K562 (cell line): ENCODE results near the gene RNF151. TPM values are rescaled to one million over a fixed set of nuclear protein-coding genes. Genes with fewer than 3 reads are reported as not detected.

Experiments used
- ATF7 ChIP-seq: fragments of 450-650 bp; IDR thresholded peaks from 2 replicates; pipeline ENCODE4 v1.7.1; 2014; ENCODE audit warnings: mild to moderate bottlenecking, moderate library complexity
- BRCA1 ChIP-seq, 2 experiments: fragments of 450-650 bp in 1 of 2; sonication (generic) in 1 of 2; formaldehyde crosslinking in 1 of 2; IDR thresholded peaks; 2 replicates each; pipeline versions ENCODE4 v1.5.0 to v1.6.1; 2017 to 2020; ENCODE audit warnings: mild to moderate bottlenecking in 1 of 2, missing genetic modification reagents in 1 of 2
- ELF1 ChIP-seq: fragments of 200-800 bp; sonication (Bioruptor generic); IDR thresholded peaks from 2 replicates; pipeline ENCODE4 v1.6.1; 2016; ENCODE audit warnings: missing genetic modification characterization, missing compliant biosample characterization
- FOS ChIP-seq: IDR thresholded peaks from 3 replicates; pipeline ENCODE4 v1.6.1; 2011; ENCODE audit not compliant: insufficient read length; ENCODE audit errors: extremely low read depth
- FOXK1 ChIP-seq: sonication (generic); formaldehyde crosslinking; IDR thresholded peaks from 2 replicates; pipeline ENCODE4 v1.8.0; 2022; ENCODE audit warnings: missing genetic modification reagents, mild to moderate bottlenecking, borderline replicate concordance
- HEY1 ChIP-seq: fragments of 250-450 bp; sonication (Bioruptor Pico); IDR thresholded peaks from 2 replicates; pipeline ENCODE4 v1.5.0; 2020; ENCODE audit warnings: mild to moderate bottlenecking, moderate library complexity, borderline replicate concordance
- ILF3 ChIP-seq: fragments of 450-650 bp; IDR thresholded peaks from 2 replicates; pipeline ENCODE4 v1.6.1; 2018; ENCODE audit warnings: antibody characterized with exemption, mild to moderate bottlenecking, moderate library complexity, borderline replicate concordance
- LCOR ChIP-seq: sonication (generic); formaldehyde crosslinking; IDR thresholded peaks from 2 replicates; pipeline ENCODE4 v1.8.0; 2022; ENCODE audit warnings: mild to moderate bottlenecking, missing genetic modification reagents
- MCM3 ChIP-seq: fragments of 450-650 bp; IDR thresholded peaks from 2 replicates; pipeline ENCODE4 v1.6.1; 2016
- PURB ChIP-seq: sonication (generic); formaldehyde crosslinking; IDR thresholded peaks from 2 replicates; pipeline ENCODE4 v1.9.0; 2021; ENCODE audit warnings: low read depth, mild to moderate bottlenecking, missing genetic modification reagents
- RBM14 ChIP-seq: fragments of 200-400 bp; formaldehyde crosslinking; IDR thresholded peaks from 2 replicates; pipeline ENCODE4 v1.6.1; 2018; ENCODE audit warnings: low read depth, mild to moderate bottlenecking, low read length, moderate library complexity, borderline replicate concordance; ENCODE audit not compliant: insufficient read depth
- RBM25 ChIP-seq: fragments of 200-400 bp; formaldehyde crosslinking; IDR thresholded peaks from 2 replicates; pipeline ENCODE4 v1.6.1; 2018; ENCODE audit warnings: low read length, low read depth, moderate library complexity; ENCODE audit not compliant: severe bottlenecking
- STAG1 ChIP-seq: sonication (generic); formaldehyde crosslinking; IDR thresholded peaks from 2 replicates; pipeline ENCODE4 v1.5.0; 2020; ENCODE audit warnings: missing genetic modification reagents, borderline replicate concordance
- XRCC3 ChIP-seq: fragments of 450-650 bp; IDR thresholded peaks from 2 replicates; pipeline ENCODE4 v1.6.1; 2017; ENCODE audit warnings: mild to moderate bottlenecking, moderate library complexity
- ZKSCAN1 ChIP-seq: fragments of 150-350 bp; IDR thresholded peaks from 2 replicates; pipeline ENCODE4 v1.6.1; 2016; ENCODE audit warnings: low read depth, low read length
- ZNF41 ChIP-seq: fragments of 250-450 bp; sonication (Bioruptor Pico); conservative IDR thresholded peaks from 2 replicates; pipeline ENCODE4 v1.4.0; 2020; ENCODE audit warnings: mild to moderate bottlenecking
- ZNF830 ChIP-seq: fragments of 250-450 bp; sonication (Bioruptor Pico); IDR thresholded peaks from 2 replicates; pipeline ENCODE4 v1.5.0; 2021; ENCODE audit warnings: mild to moderate bottlenecking
- polyA plus RNA-seq, 8 experiments: library from polyadenylated mRNA; depleted of rRNA in 4 of 8; stranded (reverse) in 5 of 8; unstranded in 3 of 8; fragments of >200 nt; fragmentation: Nextera tagmentation in 2 of 8; fragmentation: Illumina TruSeq in 1 of 8; extraction: Ambion mirVana in 2 of 8; extraction: Trizol in 1 of 8; gene quantifications; 2 replicates each; pipeline versions ENCODE4 v1.2.1 to v1.2.3, GENCODE V29; 2011 to 2014; ENCODE audit warnings: inconsistent platforms in 1 of 8, missing spikeins in 1 of 8
- total RNA-seq, 7 experiments: library from RNA; depleted of rRNA in 6 of 7; stranded (reverse); fragments of >200 nt in 6 of 7; fragmentation: Illumina TruSeq in 2 of 7; extraction: Trizol in 2 of 7; gene quantifications; 2 replicates each; pipeline versions ENCODE4 v1.2.1 to v1.2.3, GENCODE V29; 2011 to 2021; ENCODE audit warnings: low replicate concordance in 1 of 7
- TF ChIP-seq, protein P1 (sequence below): fragments of 450-650 bp; conservative IDR thresholded peaks from 2 replicates; pipeline ENCODE4 v1.6.1; 2016; ENCODE audit warnings: missing genetic modification characterization, low read depth, mild to moderate bottlenecking, control low read depth, missing compliant biosample characterization
- TF ChIP-seq, protein P2 (sequence below), 2 experiments: fragments of 450-650 bp; IDR thresholded peaks; 2 replicates each; pipeline ENCODE4 v1.6.1; 2016; ENCODE audit warnings: mild to moderate bottlenecking in 2 of 2, borderline replicate concordance in 1 of 2, low read depth in 1 of 2, moderate library complexity in 1 of 2

The RNF151 gene
- total and polyA plus RNA-seq, 9 of the 15 experiments (the other 6 are each of a cell fraction or from before 2014, with no cell fraction given) = not detected

GRCh38 chr16:1942047-1942809 is 24.4 kb upstream of the RNF151 start (continued):
- TF ChIP-seq, protein P1, sequence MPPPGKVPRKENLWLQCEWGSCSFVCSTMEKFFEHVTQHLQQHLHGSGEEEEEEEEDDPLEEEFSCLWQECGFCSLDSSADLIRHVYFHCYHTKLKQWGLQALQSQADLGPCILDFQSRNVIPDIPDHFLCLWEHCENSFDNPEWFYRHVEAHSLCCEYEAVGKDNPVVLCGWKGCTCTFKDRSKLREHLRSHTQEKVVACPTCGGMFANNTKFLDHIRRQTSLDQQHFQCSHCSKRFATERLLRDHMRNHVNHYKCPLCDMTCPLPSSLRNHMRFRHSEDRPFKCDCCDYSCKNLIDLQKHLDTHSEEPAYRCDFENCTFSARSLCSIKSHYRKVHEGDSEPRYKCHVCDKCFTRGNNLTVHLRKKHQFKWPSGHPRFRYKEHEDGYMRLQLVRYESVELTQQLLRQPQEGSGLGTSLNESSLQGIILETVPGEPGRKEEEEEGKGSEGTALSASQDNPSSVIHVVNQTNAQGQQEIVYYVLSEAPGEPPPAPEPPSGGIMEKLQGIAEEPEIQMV = no peak
- TF ChIP-seq STAG1 (CRISPR knock-in tag) = 0 out of 2 replicates have a peak, but pooled peaks have one; percentile 16
- TF ChIP-seq RBM14 = no peak
- TF ChIP-seq ZNF830 (CRISPR knock-in tag) = no peak
- TF ChIP-seq PURB (CRISPR knock-in tag) = no peak
- TF ChIP-seq BRCA1 (IDR thresholded peaks at IDR 0.05) = no peak
- no peak for TF ChIP-seq BRCA1 (CRISPR knock-in tag; IDR thresholded peaks at IDR 0.05)
- TF ChIP-seq, protein P2, sequence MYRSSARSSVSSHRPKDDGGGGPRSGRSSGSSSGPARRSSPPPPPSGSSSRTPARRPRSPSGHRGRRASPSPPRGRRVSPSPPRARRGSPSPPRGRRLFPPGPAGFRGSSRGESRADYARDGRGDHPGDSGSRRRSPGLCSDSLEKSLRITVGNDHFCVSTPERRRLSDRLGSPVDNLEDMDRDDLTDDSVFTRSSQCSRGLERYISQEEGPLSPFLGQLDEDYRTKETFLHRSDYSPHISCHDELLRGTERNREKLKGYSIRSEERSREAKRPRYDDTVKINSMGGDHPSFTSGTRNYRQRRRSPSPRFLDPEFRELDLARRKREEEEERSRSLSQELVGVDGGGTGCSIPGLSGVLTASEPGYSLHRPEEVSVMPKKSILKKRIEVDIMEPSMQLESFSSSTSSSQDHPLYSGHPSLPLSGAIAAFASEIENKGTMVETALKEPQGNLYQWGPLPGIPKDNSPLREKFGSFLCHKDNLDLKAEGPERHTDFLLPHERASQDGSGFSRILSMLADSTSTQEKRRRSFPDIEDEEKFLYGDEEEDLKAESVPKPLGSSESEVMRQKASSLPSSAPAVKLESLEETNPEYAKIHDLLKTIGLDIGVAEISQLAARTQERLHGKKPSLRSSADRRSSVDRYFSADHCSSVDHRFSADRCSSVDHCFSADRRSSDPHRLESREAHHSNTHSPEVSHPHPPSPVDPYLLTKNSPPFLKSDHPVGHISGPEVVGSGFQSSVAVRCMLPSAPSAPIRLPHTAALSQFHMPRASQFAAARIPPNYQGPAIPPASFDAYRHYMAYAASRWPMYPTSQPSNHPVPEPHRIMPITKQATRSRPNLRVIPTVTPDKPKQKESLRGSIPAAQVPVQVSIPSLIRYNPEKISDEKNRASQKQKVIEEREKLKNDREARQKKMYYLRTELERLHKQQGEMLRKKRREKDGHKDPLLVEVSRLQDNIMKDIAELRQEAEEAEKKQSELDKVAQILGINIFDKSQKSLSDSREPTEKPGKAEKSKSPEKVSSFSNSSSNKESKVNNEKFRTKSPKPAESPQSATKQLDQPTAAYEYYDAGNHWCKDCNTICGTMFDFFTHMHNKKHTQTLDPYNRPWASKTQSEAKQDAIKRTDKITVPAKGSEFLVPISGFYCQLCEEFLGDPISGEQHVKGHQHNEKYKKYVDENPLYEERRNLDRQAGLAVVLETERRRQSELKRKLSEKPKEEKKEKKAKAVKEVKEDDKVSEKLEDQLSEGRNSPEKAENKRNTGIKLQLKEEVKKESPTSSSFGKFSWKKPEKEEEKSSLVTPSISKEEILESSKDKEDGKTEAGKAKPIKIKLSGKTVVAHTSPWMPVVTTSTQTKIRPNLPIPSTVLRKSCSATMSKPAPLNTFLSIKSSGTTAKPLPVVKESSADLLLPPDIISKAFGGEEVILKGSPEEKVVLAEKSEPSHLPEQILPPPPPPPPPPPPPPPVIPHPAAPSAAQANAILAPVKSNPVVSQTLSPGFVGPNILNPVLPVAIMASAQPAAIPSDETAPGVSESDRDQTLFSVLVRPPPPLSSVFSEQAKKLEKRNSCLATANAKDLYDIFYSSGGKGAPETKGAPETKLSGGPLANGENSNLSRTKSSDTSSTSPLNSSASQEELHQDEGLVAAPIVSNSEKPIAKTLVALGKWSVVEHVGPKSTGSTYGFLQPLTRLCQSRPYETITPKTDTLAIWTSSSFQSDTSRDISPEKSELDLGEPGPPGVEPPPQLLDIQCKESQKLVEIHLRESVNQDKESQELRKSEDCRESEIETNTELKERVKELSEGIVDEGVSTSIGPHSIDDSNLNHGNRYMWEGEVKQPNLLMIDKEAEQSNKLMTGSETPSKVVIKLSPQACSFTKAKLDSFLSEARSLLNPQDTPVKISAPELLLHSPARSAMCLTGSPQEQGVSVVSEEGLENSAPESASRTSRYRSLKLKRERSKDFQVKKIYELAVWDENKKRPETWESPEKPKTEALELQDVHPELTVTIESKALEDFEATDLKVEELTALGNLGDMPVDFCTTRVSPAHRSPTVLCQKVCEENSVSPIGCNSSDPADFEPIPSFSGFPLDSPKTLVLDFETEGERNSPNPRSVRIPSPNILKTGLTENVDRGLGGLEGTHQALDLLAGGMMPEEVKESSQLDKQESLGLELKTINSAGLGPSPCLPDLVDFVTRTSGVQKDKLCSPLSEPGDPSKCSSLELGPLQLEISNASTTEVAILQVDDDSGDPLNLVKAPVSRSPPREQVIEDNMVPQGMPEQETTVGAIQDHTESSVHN (IDR thresholded peaks at IDR 0.05; ENCODE audit: borderline replicate concordance in 1 of 2, low read depth in 1 of 2) = 0 out of 4 replicates have a peak, but pooled peaks of 1 of the 2 experiments have one; percentile 37
- TF ChIP-seq XRCC3 = no peak
- no peak for TF ChIP-seq FOS
- TF ChIP-seq RBM25 = no peak
- 0 out of 2 replicates have a peak, but pooled peaks have one; percentile 13 for TF ChIP-seq ATF7
- TF ChIP-seq FOXK1 (CRISPR knock-in tag) = no peak
- no peak for TF ChIP-seq ILF3
- no peak for TF ChIP-seq ELF1
- TF ChIP-seq ZKSCAN1 = no peak
- no peak for TF ChIP-seq LCOR (CRISPR knock-in tag)
- TF ChIP-seq HEY1 = no peak
- no peak for TF ChIP-seq ZNF41 (CRISPR knock-in tag)
- no peak for TF ChIP-seq MCM3
